ENCODE results near the gene SLC9A5. TPM values are rescaled to one million over a fixed set of nuclear protein-coding genes. Genes with fewer than 3 reads are reported as not detected.

SLC9A5 gene
- total RNA-seq, 1 experiment from 2014 or later: 5.6 TPM

GRCh38 chr16:67199808-67200198 is 49.0 kb upstream of the SLC9A5 start:
- ATAC-seq: peak; percentile 61
- Histone ChIP-seq H3K27ac (ENCODE audit: low read depth, low read length) (peak overlapping the region; percentile 99), H3K4me2 (ENCODE audit: low read length) (peak overlapping the region; percentile 97), H3K9me3 (ENCODE audit: control insufficient read depth in 1 of 2, insufficient read depth in 1 of 2, low read depth in 1 of 2, low read length in 2 of 2) (no peaks in the 10 kb centered on the region), H3K9me2 (ENCODE audit: insufficient read depth) (no peaks in the 10 kb centered on the region), H2AFZ (ENCODE audit: low read depth, low read length, poor library complexity, severe bottlenecking) (no peak overlapping the region), H3K9ac (ENCODE audit: low read length) (peak overlapping the region; percentile 75), H3K4me1 (ENCODE audit: control insufficient read depth in 1 of 2, insufficient read depth in 2 of 2, low read length in 2 of 2) (peaks cover 15 to 33% of the 10 kb centered on the region in 2 experiments), H3K79me2 (ENCODE audit: insufficient read depth, low read length) (peaks cover 29% of the 10 kb centered on the region), H3K4me3 (replicated peaks in 1 of 2; ENCODE audit: low read depth in 1 of 2, low read length in 2 of 2) (peak overlapping the region; percentile 78), H4K20me1 (ENCODE audit: insufficient read depth) (no peaks in the 10 kb centered on the region; the same call in 1 of the 2 replicates), H3K36me3 (ENCODE audit: control insufficient read depth in 1 of 2, insufficient read depth in 2 of 2, low read length in 2 of 2) (peaks cover 27 to 39% of the 10 kb centered on the region in 2 experiments; a peak in 3 of 4 replicates), H3K27me3 (ENCODE audit: insufficient read depth, low read length) (no peaks in the 10 kb centered on the region)
- intact Hi-C loops (cut with micrococcal nuclease): no loop called here
- CTCF ChIA-PET: interaction anchor here (0.7 to 2.3 kb wide), 6 partner anchors 13 to 305 kb away, joined by 4 to 13 read pairs (median 8); partner anchors contain the start of genes FHOD1 and TMEM208
- RAD21 ChIA-PET (ENCODE audit: low non-redundant PET in 1 of 2, low total read pairs in 2 of 2, uncharacterized antibody in 2 of 2, unreplicated experiment in 2 of 2): no interaction called here
- BruUV-seq (replicated peaks): no TSS peak
- no peak for TF ChIP-seq SP1 (IDR thresholded peaks at IDR 0.05; ENCODE audit: low read depth)
- peak; percentile 20 for TF ChIP-seq POLR2A (IDR thresholded peaks at IDR 0.05; ENCODE audit: borderline replicate concordance, extremely low read depth, insufficient read depth, insufficient read length)
- TF ChIP-seq CBX3 (IDR thresholded peaks at IDR 0.05; ENCODE audit: low read depth): no peak
- no peak for TF ChIP-seq ZFX (IDR thresholded peaks at IDR 0.05)
- no peak for TF ChIP-seq ELF1 (IDR thresholded peaks at IDR 0.05; ENCODE audit: borderline replicate concordance, low read depth)
- no peak for TF ChIP-seq YY1 (IDR thresholded peaks at IDR 0.05; ENCODE audit: extremely low read depth, insufficient replicate concordance, low read depth, low read length)
- peak in 2 of 3 experiments; percentile 31 to 48; a peak in 3 of 6 replicates for TF ChIP-seq CTCF (IDR thresholded peaks at IDR 0.05 in 2 of 3, conservative IDR thresholded peaks at IDR 0.05 in 1 of 3; ENCODE audit: borderline replicate concordance in 1 of 3, insufficient read depth in 1 of 3, low read depth in 2 of 3, low read length in 2 of 3)
- no peak for TF ChIP-seq MAX (IDR thresholded peaks at IDR 0.05)
- DNase-seq (ENCODE audit: low read depth, low spot score): no peak
- POLR2A ChIA-PET: interaction anchor here (0.7 to 2.3 kb wide), 2 partner anchors 42 to 45 kb away, joined by 8 read pairs; no protein-coding TSS in a partner anchor

All from HCT116 (cell line).